GM06990 (cell line): Measurements from ENCODE around the gene LGR4.
"Not testable (repeated sequence)": the region's sequence is repeated elsewhere in the genome, so short reads cannot be mapped to it uniquely, and the experiment has no call there.

Experiments used
- DNase-seq: peaks from one replicate; pipeline ENCODE4 v3.0.0-alpha.2; 2011; ENCODE audit not compliant: insufficient read length; ENCODE audit errors: extremely low read depth
- H3K27me3 ChIP-seq: replicated peaks from 2 replicates; pipeline ENCODE4 v1.6.0; 2011; ENCODE audit warnings: low read length; ENCODE audit not compliant: control insufficient read depth, insufficient read depth
- H3K36me3 ChIP-seq: 2 replicates; pipeline ENCODE4 v1.5.1; 2011; ENCODE audit warnings: low read length; ENCODE audit not compliant: control insufficient read depth, insufficient read depth
- H3K4me3 ChIP-seq: replicated peaks from 2 replicates; pipeline ENCODE4 v1.5.1; 2011; ENCODE audit warnings: low read depth, mild to moderate bottlenecking, control low read depth, low read length
- CTCF ChIP-seq: IDR thresholded peaks from 2 replicates; pipeline ENCODE4 v1.5.1; 2011; ENCODE audit warnings: low read length, control low read depth, mild to moderate bottlenecking, inconsistent platforms; ENCODE audit not compliant: insufficient read depth, poor library complexity, severe bottlenecking

The LGR4 gene

GRCh38 chr11:27347359-27348339 lies 124.9 kb downstream of the LGR4 start:
- no peak for DNase-seq
- TF ChIP-seq CTCF: no peak
- no peak overlapping the region for H3K4me3 ChIP-seq

GRCh38 chr11:27339941-27340340 lies 132.6 kb downstream of the LGR4 start:
- Histone ChIP-seq H3K36me3 (no peaks in the 10 kb centered on the region), H3K4me3 (no peak overlapping the region), H3K27me3 (no peaks in the 10 kb centered on the region)
- DNase-seq: no peak
- no peak for TF ChIP-seq CTCF

More at GRCh38 chr11:27347359-27348339, 124.9 kb downstream of the LGR4 start:
- Histone ChIP-seq H3K27me3 (no peaks in the 10 kb centered on the region), H3K36me3 (no peaks in the 10 kb centered on the region)

GRCh38 chr11:27334764-27335163 lies 137.8 kb downstream of the LGR4 start:
- H3K36me3 ChIP-seq, H3K4me3 ChIP-seq, H3K27me3 ChIP-seq, DNase-seq: not testable (repeated sequence)

GRCh38 chr11:27331981-27332380 lies 140.6 kb downstream of the LGR4 start:
- DNase-seq: no peak
- H3K4me3 ChIP-seq: no peak overlapping the region
- no peak for TF ChIP-seq CTCF
- no peaks in the 10 kb centered on the region for H3K36me3 ChIP-seq
- H3K27me3 ChIP-seq: no peaks in the 10 kb centered on the region

GRCh38 chr11:27330633-27331270 lies 141.8 kb downstream of the LGR4 start:
- DNase-seq: no peak
- TF ChIP-seq CTCF: no peak
- H3K4me3 ChIP-seq: no peak overlapping the region
- no peaks in the 10 kb centered on the region for H3K27me3 ChIP-seq
- H3K36me3 ChIP-seq: no peaks in the 10 kb centered on the region
